NCI-H2107 treated with DMSO at 0.1 percent for 48 hours (cell line): ENCODE results near the gene C1QTNF6.

Experiments used
- DNase-seq: peaks from one replicate; lab custom pipeline; 2025; ENCODE audit not compliant: unreplicated experiment; lab: John Stamatoyannopoulos, UW

The C1QTNF6 gene

GRCh38 chr22:37224757-37225420 lies 36.8 kb upstream of the C1QTNF6 start:
- DNase-seq = no peak

- DNase-seq = no peak
Observed at GRCh38 chr22:37223965-37224551, 36.0 kb upstream of the C1QTNF6 start.

GRCh38 chr22:37222440-37222971 lies 34.5 kb upstream of the C1QTNF6 start:
- no peak for DNase-seq

- DNase-seq = no peak
Observed at GRCh38 chr22:37221424-37222333, 33.6 kb upstream of the C1QTNF6 start.

GRCh38 chr22:37220543-37220981 lies 32.5 kb upstream of the C1QTNF6 start:
- no peak for DNase-seq

- no peak for DNase-seq
Observed at GRCh38 chr22:37219533-37219932, 31.5 kb upstream of the C1QTNF6 start.

GRCh38 chr22:37218771-37219411 lies 30.8 kb upstream of the C1QTNF6 start:
- no peak for DNase-seq

DNA sequence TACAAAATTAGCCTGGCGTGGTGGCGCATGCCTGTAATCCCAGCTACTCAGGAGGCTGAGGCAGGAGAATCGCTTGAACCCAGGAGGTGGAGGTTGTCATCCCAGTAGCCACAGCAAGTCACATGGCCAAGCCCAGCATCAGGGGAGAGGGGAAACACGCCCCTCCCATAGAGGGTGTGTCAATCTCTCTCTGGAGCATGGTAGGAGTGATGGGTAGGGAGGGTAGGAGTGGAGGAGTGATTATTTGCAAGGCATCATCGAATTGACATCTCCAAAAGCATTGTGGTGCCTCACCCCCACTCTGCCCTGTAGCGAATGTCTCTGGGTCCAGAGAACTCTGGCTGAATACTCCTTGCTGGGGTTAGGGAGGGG lies 30.3 kb upstream of the C1QTNF6 start:
- no peak for DNase-seq

DNA sequence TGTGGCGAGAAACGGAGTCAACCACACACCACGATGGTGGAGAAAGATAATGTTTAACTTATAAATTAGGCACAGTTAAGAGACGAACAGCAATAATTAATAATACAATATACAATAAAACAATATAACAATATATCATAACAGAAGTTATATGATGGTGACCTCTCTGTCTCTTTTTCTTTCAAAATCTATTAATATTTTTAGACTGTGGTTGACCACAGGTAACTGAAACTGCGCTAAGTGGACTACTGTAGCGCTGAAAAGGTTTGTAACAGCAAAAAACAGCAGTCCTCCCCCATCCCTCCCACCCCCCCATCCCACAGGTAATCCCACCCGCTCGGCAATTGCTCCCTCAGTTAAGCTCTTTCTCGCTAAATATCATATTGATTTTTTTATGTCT lies 27.8 kb upstream of the C1QTNF6 start:
- no peak for DNase-seq

DNA sequence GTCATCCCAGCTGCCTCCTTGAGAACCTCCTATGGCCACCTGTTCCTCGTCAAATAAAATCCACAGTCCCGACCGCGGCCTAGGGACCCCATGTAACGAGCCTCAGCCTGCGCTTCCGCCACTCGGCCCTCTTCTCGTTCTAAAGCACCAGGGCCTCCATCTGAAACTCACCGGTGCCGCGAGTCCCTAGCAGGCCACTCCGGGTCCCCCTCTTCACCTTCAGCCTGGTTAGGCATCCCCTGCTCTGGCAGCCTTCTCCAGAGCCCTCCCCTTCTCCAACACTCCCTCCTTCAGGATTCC lies 26.6 kb upstream of the C1QTNF6 start:
- no peak for DNase-seq

DNA sequence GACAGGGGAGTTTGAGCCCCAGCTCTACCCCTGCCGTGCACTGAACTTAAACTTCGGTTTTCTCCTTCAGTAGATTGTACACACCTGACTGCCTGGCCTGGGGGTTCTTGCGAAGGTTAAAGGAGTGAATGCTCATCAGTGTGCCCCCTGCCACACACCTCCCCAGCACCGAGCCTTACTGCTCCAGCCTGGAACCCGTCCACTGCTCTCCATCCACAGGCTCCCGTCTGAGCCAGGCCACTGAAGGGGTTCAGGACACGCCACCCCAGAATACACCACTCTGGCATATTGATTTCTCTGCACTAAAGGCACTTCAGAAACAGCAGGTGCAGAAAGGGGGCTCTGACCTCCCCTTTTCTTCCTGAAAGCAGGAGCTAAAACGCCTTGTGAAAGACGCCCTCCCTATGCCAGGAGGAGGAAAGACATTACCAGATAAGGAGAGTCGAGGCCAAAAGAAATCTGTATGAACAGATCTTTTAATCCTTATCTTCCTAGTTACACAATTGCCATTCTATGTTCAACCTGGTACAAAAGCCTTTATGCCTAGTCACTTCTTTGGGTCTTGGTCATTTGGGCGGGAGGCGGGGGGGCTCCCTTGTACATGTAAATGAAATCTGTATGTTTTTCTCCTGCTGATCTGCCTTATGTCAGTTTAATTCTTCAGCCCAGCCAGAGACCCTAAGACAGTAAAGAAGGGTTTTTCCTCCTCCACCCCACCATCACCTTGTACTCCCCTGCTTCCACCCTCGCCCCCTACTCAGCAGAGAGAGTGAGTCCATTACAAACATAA lies 26.1 kb upstream of the C1QTNF6 start:
- no peak for DNase-seq

DNA sequence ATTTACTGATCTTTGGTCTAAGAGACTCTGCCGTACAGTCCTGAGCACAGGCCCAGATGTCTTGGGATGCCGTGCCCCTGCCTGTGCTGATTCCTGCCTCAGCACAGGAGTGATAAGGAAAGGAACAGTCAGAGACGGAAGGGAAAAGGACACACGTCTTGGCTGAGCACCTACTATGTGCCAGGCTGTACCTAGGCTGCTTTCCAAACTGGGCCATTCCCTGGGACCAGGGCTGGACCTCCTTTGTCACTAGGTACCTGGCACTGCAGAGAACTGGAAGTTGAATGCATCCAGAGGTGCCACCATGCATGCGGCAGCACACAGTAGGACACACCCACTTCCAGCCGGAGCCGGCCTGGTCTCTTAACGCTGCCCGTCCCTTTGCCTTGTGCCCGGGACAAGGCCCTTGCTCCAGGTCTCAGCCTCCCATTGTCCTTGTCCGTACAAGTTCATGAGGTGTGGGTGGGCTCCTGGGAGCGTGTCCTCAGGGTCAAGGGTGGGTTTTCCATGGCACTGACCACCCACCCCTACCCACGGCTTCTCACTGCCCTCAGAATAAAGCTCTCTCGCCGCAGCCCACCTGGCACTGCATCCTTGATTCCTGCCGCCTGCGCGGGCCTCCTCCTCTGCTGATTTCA lies 25.3 kb upstream of the C1QTNF6 start:
- no peak for DNase-seq

DNA sequence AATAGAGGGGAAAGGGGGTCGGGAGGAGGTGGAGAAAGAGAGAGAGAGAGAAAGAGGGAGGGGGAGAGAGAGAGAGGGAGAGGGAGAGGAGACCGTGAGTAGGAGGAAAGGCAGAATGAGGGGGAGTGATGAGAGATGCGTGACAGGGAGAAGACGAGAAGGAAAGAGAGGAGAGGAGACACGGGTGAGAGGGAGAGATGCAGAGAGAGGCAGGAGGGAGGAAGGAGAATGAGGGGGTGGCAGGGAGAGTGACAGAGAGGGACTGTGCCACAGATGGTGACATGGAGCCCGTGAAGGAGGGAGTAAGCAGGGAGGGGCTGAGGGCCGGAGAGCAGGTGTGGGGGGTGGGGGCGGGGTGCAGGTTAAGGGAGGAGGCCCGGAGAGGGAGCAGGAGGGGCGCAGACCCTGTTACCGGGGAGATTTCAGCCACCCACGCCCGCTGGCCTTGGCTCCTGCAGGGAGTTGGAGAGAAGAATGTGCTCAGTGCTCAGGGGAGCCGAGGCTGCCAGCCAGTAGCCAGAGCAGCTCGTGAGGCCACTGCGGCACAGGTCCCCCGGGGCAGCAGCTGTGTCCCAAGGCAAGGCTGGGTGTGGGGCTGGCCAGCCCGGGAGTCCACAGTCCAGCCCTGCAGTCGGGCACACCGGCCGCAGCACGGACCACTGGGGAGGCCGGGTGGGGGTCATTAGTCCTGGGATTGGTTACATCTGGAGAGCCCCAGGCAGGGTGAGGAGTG lies 24.3 kb upstream of the C1QTNF6 start, which contains the start of gene SSTR3:
SSTR3 (minus strand) TSS at position 304 of the 733 bp plus-strand sequence. CDS start 4,674 bp downstream, outside the sequence.
- no peak for DNase-seq

DNA sequence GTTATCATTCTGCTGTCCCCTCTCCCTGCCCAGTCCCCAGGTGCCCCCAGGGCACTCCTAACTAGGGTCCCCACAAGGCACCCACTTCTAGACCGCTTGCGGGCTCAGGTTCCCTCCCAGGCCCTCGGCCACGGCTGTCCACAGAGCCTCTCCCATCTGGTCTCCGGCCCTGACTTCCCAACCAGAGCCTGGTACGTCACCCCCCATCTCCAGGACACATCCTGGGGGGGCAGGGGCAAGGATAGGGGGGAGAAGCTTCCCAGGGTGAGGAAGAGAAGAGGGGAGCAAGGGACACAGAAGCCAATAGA lies 23.8 kb upstream of the C1QTNF6 start:
- DNase-seq = no peak

- no peak for DNase-seq
Observed at GRCh38 chr22:37211075-37211865, 23.2 kb upstream of the C1QTNF6 start.

DNA sequence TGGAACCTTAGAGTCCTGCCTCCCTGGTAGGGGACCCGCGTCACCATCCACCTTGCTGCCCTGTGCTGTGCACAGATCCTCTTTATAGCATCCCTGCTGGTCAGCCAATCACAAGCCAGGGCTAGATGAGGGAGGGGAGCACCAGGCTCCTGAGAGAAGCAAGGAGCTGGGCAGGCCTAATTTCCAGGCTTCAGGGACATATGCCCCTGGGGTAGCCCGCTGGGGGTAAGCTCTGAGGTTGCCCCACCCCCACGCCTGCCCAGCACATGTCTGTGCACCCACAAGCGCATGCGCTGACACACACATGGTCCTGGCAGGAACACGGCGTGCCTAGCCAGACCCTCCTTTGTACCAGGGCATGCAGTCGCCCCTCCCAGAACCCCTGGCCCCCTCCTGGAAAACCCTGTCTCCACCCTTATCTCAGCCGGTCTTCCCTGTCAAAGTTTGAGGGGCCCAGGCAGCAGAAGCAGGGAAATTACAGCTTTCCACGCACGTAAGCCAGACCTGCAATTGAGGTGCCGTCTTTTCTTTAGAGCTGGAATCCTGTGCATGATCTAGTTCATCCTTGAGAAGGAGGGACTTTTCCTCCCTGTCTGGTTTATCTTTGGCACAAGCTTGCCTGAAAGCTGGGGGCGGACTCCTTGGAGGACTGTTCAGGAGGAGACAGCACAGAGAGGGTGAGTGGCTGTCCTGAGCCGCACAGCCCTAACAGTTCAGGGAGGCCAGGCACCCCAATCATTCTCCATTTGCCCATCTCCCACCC lies 22.2 kb upstream of the C1QTNF6 start:
- no peak for DNase-seq

GRCh38 chr22:37209140-37209845 lies 21.2 kb upstream of the C1QTNF6 start:
- DNase-seq = no peak
